GM18502 (cell line): ENCODE data around the gene MS4A15.

Experiments
- ATAC-seq: cut with Tn5 transposase; IDR thresholded peaks from one replicate; pipeline ENCODE4 v1.9.1; 2021; ENCODE audit warnings: mild to moderate bottlenecking; ENCODE audit not compliant: unreplicated experiment, poor library complexity

MS4A15 gene

GRCh38 chr11:60775420-60775961, 18.8 kb downstream of the MS4A15 start:
- ATAC-seq = peak; percentile 86

DNA sequence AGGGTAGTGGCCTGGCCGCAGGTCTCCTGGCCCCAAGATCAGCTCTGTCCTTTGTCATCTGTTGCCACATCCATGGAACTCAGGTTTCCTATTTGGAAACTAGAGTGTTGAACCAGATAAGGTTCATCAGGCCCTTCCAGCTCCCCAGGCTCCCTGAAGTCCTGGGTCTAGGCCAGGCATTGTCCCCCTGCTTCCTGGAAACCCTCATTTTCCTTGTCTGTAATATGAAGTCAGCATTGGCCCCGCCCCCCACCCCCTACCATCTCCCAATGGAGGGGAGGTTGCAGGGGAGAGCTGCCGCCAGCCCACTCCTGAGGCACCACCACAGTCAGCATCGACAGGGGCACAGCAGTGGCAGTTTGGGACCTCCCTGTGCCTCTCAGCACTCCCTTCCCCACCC, 19.5 kb downstream of the MS4A15 start:
- ATAC-seq = no peak

DNA sequence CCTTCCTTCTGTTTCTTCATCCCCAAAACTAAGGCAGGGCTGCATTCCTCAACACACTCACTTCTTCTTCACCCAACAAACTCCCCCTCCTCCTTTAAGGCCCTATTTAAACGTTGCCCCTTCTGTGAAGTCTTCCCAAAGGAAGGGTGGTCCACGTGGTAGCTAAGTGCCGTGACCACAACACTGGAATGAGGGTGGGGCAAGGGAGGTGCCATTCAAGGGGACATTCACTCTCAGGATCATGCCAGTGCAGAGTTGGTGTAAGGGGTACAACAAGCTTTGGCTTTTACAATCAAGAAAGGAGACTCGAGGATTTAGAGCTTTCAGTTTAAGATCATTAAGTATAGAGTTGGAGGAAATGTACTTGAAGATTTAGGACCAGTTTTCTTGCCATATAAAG, 20.4 kb downstream of the MS4A15 start:
- ATAC-seq = no peak

DNA sequence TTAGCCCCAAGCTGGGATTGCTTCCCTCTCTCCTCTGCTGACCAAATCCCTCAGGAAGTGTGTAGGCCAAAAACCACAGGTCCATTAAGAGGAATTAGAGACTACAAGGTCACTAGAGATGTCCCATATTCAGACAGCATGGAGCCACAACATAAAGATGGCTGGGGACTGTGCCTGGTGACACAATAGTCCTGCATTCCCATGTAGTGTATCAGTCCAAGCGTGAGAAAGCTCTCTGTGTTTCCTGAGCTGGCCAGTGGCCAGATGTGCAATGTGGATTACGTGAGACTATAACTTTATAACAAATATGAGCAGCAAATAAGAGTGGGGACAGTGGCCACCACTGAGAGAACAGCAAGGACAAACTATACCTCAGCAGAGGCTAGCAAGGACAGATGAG, 20.9 kb downstream of the MS4A15 start:
- ATAC-seq = no peak

DNA sequence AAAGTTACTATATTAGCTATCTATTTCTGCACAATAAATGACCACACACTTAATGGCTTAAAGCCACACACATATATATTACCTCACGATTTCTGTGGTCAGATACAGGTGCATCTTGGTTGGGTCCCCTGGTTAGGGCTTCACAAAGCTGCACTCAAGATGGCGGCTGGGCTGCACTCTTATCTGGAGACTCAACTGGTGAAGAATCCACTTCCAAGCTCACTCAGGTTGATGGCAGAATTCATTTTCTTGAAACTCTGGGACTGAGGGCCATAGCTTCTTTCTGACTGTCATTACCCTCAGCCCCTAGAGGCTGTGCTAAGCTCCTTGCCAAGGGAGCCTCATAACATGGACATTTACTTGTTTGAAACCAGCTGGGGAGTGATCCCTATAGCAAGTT, 23.4 kb downstream of the MS4A15 start:
- ATAC-seq = no peak

DNA sequence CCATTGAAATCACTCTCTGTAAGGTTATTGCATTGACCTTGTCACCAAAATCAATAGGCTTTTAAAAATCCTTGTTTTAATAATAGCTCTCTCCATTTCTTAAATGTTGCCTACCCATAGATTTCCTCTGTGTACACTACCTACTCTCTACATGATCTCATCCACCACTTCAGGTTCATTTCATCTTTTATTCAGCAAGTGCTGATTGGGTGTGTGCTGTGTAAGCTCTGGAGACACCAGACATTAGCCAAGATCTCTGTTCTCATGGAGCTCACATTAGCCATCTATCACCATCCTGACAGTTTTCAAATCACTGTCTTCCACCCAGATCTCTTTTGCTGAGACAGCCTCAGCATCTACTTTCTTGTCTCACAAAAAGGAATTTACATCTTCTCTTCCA, 24.1 kb downstream of the MS4A15 start:
- no peak for ATAC-seq

GRCh38 chr11:60781286-60781980, 24.8 kb downstream of the MS4A15 start:
- ATAC-seq = no peak

DNA sequence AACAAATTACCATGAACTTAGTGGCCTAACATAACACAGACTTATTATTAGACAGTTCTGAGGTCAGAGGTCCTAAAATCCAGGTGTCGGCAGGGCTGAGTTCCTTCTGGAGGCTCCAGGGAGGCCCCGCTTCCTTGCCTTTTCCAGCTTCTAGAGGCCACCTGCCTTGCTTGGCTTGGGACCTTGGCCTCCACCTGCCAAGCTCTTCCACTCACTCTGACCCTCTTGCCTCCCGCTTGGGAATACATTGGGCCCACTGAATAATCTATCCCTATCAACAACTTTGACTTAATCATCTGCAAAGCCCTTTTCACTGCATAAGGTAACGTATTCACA, 25.3 kb downstream of the MS4A15 start:
- no peak for ATAC-seq

- ATAC-seq = no peak
These were observed 25.9 kb downstream of the MS4A15 start for GRCh38 chr11:60782393-60783140.

DNA sequence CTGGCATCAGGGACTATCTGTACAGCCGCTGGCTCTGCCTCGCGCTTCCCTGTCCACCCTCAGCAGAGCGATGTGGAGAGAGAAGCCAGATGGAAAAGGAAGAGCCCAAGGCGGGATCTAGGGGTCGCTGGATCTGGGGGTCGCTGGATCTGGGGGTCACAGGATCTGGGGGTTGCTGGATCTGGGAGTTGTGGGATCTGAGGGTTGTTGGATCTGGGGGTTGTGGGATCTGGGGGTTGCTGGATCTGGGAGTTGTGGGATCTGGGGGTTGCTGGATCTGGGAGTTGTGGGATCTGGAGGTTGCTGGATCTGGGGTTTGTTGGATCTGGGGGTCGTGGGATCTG, 26.4 kb downstream of the MS4A15 start:
- ATAC-seq = no peak

GRCh38 chr11:60783911-60784310, 27.2 kb downstream of the MS4A15 start:
- no peak for ATAC-seq

DNA sequence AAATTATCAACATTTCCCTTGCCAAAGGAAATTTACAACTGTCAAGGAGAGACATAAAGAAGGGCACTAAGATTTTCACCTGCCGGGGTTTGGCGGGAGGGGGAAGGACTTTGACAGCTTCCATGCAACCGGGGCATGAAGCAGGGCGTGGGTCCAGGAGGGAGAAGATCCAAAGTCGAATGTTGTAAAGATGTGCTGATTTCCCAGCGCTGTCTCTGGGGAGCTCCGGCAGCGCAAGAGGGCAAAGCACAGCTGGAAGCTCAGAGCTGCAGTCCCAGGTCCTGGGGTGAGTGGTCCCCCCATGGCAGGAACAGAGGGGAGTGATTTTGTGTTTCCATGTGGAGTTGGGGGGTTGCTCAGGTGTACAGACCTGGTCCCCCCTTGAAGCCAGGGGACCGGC, 28.5 kb downstream of the MS4A15 start, which contains the start of gene MS4A10:
TSS of gene MS4A10 (plus strand) at position 198 of the 400 bp plus-strand sequence. CDS start 5,003 bp downstream, outside the sequence.
- ATAC-seq = no peak

DNA sequence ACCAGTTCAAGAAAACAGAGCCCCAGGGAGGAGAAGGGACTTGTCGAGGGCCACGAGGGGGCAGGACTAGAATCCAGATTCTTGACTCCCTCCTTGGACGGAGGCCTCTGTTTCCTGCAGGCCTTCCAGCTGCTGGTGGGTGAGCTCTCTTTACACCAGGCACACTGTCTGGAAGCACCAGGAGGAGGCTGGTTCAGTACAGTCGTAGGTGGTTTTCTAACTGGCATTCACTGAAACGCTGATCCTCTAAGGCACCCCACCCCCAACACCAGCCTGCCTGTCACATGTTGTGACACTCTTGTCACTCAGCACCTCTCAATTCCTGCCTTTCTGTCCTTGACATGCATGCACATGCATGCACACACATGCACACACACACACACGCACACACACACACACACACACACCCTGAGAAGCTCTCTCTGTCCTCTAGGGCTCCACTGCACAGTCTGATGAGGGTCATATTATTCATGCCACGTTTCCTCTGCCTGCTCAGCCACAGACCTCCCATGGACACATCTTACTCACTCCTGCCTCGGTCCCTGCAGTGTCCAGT, 29.2 kb downstream of the MS4A15 start:
- no peak for ATAC-seq

DNA sequence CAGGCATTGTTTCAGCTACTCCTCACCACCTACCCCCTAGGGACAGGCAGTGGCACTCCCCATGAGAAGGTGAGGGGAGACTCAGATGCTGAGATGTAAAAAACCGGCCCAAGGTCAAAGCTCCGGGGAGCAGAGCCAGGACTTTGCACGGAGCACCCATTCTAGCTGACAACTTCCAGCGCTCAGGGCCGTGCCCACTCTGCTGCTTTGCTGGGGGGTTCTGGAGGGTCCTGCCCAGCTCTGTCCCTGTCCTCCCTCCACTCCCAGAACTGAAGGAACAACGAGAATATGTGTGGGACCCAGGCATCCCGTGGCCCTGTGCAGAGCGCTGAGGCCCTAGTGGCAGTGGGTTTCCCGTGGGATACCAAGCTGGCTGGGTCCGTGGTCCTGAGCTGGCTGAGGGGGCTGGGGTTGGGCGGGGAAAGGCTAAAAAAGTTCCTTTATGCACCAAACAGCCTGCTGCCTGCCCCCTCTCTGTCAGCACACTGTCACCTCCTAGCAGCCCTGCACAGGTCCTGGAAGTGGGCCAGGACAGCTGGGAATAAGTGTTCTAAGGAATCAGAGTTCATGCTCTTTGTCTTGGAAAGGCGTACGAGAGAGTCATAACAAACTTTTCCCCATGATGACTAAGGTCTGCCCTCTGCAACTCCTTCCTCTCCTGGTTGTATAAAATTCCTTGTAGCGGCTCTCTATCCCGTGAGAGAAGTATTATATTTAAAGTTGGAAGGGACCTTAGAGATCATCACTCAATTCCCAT, 30.3 kb downstream of the MS4A15 start:
- ATAC-seq = no peak

DNA sequence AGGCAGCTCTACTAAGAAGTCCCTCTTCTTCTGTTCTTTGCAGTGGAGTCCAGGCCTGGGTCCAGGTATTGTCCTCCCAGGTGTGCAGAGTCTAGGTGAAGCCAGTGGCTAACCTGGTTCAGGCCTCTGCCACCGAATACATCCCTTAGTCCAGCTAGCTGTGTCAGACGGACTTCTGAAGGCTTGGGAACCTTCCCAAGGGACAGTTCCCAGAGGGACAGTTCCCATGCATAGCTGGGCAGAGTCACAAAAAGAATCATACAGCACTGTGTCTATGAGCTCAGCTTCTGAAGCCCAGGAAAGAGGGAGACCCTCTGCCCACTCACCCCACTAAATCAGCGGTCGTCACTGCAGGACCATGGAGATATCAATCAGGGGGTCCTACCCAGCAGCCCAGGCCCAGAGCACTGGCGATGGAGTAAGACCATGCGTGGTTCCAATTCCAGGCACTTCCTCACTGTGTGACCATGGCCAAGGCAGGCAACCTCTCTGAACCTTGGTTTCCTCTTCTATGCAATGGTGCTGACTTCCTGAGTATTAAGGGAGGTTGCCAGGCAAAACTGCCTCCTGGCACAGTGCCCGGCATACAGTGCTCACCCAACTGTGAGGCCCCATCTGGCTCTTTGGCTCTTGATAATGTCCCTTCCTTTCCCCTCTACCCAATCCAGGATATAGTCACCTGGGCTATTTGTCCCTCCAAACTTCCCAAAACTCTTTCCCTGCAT, 31.9 kb downstream of the MS4A15 start:
- ATAC-seq = no peak

GRCh38 chr11:60790726-60791125, 34.1 kb downstream of the MS4A15 start:
- ATAC-seq = no peak

DNA sequence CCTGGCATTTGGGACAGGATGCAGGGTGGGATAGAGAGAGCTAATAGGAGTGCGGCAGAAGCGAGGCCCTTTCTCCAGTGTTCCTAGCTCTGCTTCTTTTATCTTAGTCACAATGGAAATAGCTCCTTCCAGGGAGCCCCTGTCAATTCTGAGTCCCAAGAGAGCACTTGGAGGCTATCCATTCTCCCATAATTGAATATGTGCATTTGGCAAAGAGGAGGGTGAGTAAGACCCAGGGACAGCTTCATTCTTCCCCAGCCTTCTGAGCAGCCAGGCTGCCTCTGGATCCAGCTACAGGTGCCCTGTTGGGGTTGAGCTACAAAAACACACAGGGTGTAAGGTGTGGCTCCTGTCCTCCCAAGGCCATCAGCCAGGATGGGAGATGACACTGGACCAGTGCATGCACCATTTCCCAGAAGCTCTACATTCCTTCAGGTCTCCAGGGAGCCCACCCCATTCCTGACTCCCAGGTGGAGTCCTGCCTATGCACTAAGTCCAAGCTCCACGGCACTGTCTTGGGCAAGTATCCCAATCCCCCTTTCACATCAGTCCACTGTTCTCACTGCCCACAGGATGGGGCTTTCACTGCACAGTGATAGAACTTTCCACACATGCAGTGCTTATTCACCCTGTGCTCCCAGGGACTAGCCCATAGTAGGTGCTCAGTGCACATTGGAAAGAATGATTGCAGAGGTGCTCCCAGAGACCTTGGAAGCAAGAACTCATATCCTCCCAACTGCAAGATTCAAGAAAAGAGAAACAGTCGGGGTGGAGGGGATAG, 34.7 kb downstream of the MS4A15 start:
- ATAC-seq = no peak

- no peak for ATAC-seq
These were observed 35.9 kb downstream of the MS4A15 start for GRCh38 chr11:60792521-60792920.

GRCh38 chr11:60795291-60795690, 38.6 kb downstream of the MS4A15 start:
- ATAC-seq = no peak
